HG03139 (cell line): ENCODE data around the gene REV3L.
"Not testable (repeated sequence)": the region's sequence is repeated elsewhere in the genome, so short reads cannot be mapped to it uniquely, and the experiment has no call there.

Source experiments
- ATAC-seq: cut with Tn5 transposase; IDR thresholded peaks from one replicate; pipeline ENCODE4 v1.9.1; 2021; ENCODE audit not compliant: unreplicated experiment

Gene REV3L

GRCh38 chr6:111266276-111266675, 216.7 kb downstream of the REV3L start:
- ATAC-seq, result no peak

GRCh38 chr6:111265842-111266241, 217.2 kb downstream of the REV3L start:
- ATAC-seq, result no peak

- no peak for ATAC-seq
Observed at GRCh38 chr6:111263837-111264236, 219.2 kb downstream of the REV3L start.

- ATAC-seq, result no peak
Observed at GRCh38 chr6:111260570-111261298, 222.3 kb downstream of the REV3L start.

- peak; percentile 97 for ATAC-seq
Observed at GRCh38 chr6:111259089-111259831, 223.8 kb downstream of the REV3L start.

GRCh38 chr6:111258615-111259088, 224.4 kb downstream of the REV3L start:
- ATAC-seq, result no peak

- no peak for ATAC-seq
Observed at GRCh38 chr6:111258010-111258409, 225.0 kb downstream of the REV3L start.

- ATAC-seq, result no peak
Observed at GRCh38 chr6:111256646-111257045, 226.4 kb downstream of the REV3L start.

GRCh38 chr6:111255838-111256237, 227.2 kb downstream of the REV3L start:
- ATAC-seq, result not testable (repeated sequence)

- ATAC-seq, result no peak
Observed at GRCh38 chr6:111254779-111255166, 228.2 kb downstream of the REV3L start.

GRCh38 chr6:111254004-111254778, 228.8 kb downstream of the REV3L start:
- no peak for ATAC-seq

GRCh38 chr6:111252726-111253125, 230.3 kb downstream of the REV3L start:
- ATAC-seq, result no peak

- no peak for ATAC-seq
Observed at GRCh38 chr6:111250791-111251354, 232.1 kb downstream of the REV3L start.
